GM23338 (cell line): ENCODE data around the gene TTBK1. TPM values are rescaled to one million over a fixed set of nuclear protein-coding genes. Genes with fewer than 3 reads are reported as not detected.
A peak's percentile ranks its signal among the peaks of the same experiment; 100 is the strongest.

Source experiments
- ATAC-seq: fragments of 200-7000 bp; cut with Tn5 transposase; 3 replicates; pipeline ENCODE4 v1.9.1; 2020
- DNase-seq: peaks from one replicate; pipeline ENCODE4 v3.0.0-alpha.2; 2015; ENCODE audit warnings: low spot score
- H2AFZ ChIP-seq: fragments of 200-600 bp; sonication (generic); 2 replicates; pipeline ENCODE4 v1.8.0; 2016; ENCODE audit warnings: antibody characterized with exemption, mild to moderate bottlenecking, moderate library complexity
- H3F3A ChIP-seq: fragments of 200-600 bp; sonication (generic); replicated peaks from 2 replicates; pipeline ENCODE4 v1.8.0; 2017; ENCODE audit warnings: antibody characterized with exemption, mixed run types, low read depth
- H3K27ac ChIP-seq: fragments of 200-600 bp; sonication (generic); 2 replicates; pipeline ENCODE4 v1.6.1; 2016; ENCODE audit warnings: low read depth
- H3K27me3 ChIP-seq: fragments of 200-600 bp; sonication (generic); 2 replicates; pipeline ENCODE4 v1.8.0; 2016; ENCODE audit warnings: mild to moderate bottlenecking, mixed run types, moderate library complexity; ENCODE audit not compliant: insufficient read depth
- H3K36me3 ChIP-seq: fragments of 200-600 bp; sonication (generic); 2 replicates; pipeline ENCODE4 v1.8.0; 2016; ENCODE audit warnings: mild to moderate bottlenecking; ENCODE audit not compliant: insufficient read depth
- H3K4me1 ChIP-seq: fragments of 200-600 bp; sonication (generic); 2 replicates; pipeline ENCODE4 v1.8.0; 2016; ENCODE audit warnings: mild to moderate bottlenecking, moderate library complexity; ENCODE audit not compliant: insufficient read depth
- H3K4me2 ChIP-seq: fragments of 200-600 bp; sonication (generic); 2 replicates; pipeline ENCODE4 v1.7.1; 2017; ENCODE audit warnings: mixed run types
- H3K4me3 ChIP-seq: fragments of 200-600 bp; sonication (generic); 2 replicates; pipeline ENCODE4 v1.6.1; 2016; ENCODE audit warnings: mixed run types
- H3K79me2 ChIP-seq: fragments of 200-600 bp; sonication (generic); replicated peaks from 2 replicates; pipeline ENCODE4 v1.8.0; 2017; ENCODE audit warnings: mild to moderate bottlenecking; ENCODE audit not compliant: insufficient read depth
- H3K9me2 ChIP-seq: fragments of 200-600 bp; sonication (generic); 2 replicates; pipeline ENCODE4 v1.8.0; 2017; ENCODE audit not compliant: insufficient read depth
- H4K20me1 ChIP-seq: fragments of 200-600 bp; sonication (generic); replicated peaks from 2 replicates; pipeline ENCODE4 v1.8.0; 2017; ENCODE audit warnings: mild to moderate bottlenecking; ENCODE audit not compliant: insufficient read depth
- H3K27ac Mint-ChIP-seq: 2 replicates; pipeline ENCODE4 v1.8.0; 2020; ENCODE audit warnings: inconsistent platforms, mild to moderate bottlenecking, moderate library complexity, mixed read lengths
- H3K27me3 Mint-ChIP-seq: 3 replicates; pipeline ENCODE4 v1.8.0; 2022; ENCODE audit warnings: low read depth, mild to moderate bottlenecking, moderate library complexity, mixed read lengths, inconsistent platforms; ENCODE audit not compliant: insufficient read depth, poor library complexity
- H3K36me3 Mint-ChIP-seq: 3 replicates; pipeline ENCODE4 v1.8.0; 2021; ENCODE audit warnings: low read depth, mild to moderate bottlenecking, inconsistent platforms, moderate library complexity, mixed read lengths
- H3K4me1 Mint-ChIP-seq: 3 replicates; pipeline ENCODE4 v1.8.0; 2020; ENCODE audit warnings: mild to moderate bottlenecking, inconsistent platforms, mixed read lengths
- H3K4me3 Mint-ChIP-seq: 3 replicates; pipeline ENCODE4 v1.8.0; 2021; ENCODE audit warnings: moderate library complexity, mild to moderate bottlenecking, inconsistent platforms, mixed read lengths
- H3K9me3 Mint-ChIP-seq: 3 replicates; pipeline ENCODE4 v1.8.0; 2020; ENCODE audit warnings: moderate library complexity, mild to moderate bottlenecking, inconsistent platforms, mixed read lengths
- CREB1 ChIP-seq: fragments of 250-450 bp; sonication (Bioruptor Pico); IDR thresholded peaks from 2 replicates; pipeline ENCODE4 v1.5.0; 2020; ENCODE audit warnings: low read depth, mild to moderate bottlenecking, moderate library complexity
- EZH2 ChIP-seq: fragments of 200-600 bp; sonication (generic); IDR thresholded peaks from one replicate; pipeline ENCODE4 v1.8.0; 2017; ENCODE audit warnings: antibody characterized with exemption, mild to moderate bottlenecking, low read depth; ENCODE audit not compliant: unreplicated experiment
- EZH2phosphoT487 ChIP-seq: fragments of 200-600 bp; sonication (generic); IDR thresholded peaks from one replicate; pipeline ENCODE4 v1.8.1; 2018; ENCODE audit warnings: antibody characterized with exemption; ENCODE audit not compliant: unreplicated experiment
- JUNB ChIP-seq: IDR thresholded peaks from one replicate; pipeline ENCODE4 v1.6.1; 2016; ENCODE audit warnings: antibody characterized with exemption; ENCODE audit not compliant: unreplicated experiment
- NANOG ChIP-seq: IDR thresholded peaks from 2 replicates; pipeline ENCODE4 v1.6.1; 2016; ENCODE audit warnings: antibody characterized with exemption, borderline replicate concordance
- POLR2AphosphoS5 ChIP-seq: IDR thresholded peaks from 2 replicates; pipeline ENCODE4 v1.6.1; 2016; ENCODE audit warnings: antibody characterized with exemption, low read depth
- REST ChIP-seq: IDR thresholded peaks from one replicate; pipeline ENCODE4 v1.6.1; 2018; ENCODE audit warnings: antibody characterized with exemption; ENCODE audit not compliant: unreplicated experiment
- STAT1 ChIP-seq: IDR thresholded peaks from one replicate; pipeline ENCODE4 v1.6.1; 2016; ENCODE audit warnings: antibody characterized with exemption; ENCODE audit not compliant: unreplicated experiment
- ZNF114 ChIP-seq: fragments of 250-450 bp; sonication (Bioruptor Pico); IDR thresholded peaks from 2 replicates; pipeline ENCODE4 v1.5.0; 2020; ENCODE audit warnings: mild to moderate bottlenecking, moderate library complexity
- ZNF331 ChIP-seq: fragments of 250-450 bp; sonication (Bioruptor Pico); IDR thresholded peaks from 2 replicates; pipeline ENCODE4 v1.5.0; 2020; ENCODE audit warnings: low read depth, mild to moderate bottlenecking, moderate library complexity
- polyA plus RNA-seq: library from polyadenylated mRNA; unstranded; fragments of >200 nt; fragmentation: Nextera tagmentation; extraction: Ambion mirVana; gene quantifications from 2 replicates; pipeline ENCODE4 v1.2.1, GENCODE V29; 2016
- total RNA-seq: library from RNA; depleted of rRNA; stranded (reverse); fragments of >200 nt; shearing (Covaris generic); gene quantifications from 2 replicates; pipeline ENCODE4 v1.2.3, GENCODE V29; 2014
- TF ChIP-seq, protein P1 (sequence below), 2 experiments: fragments of 200-600 bp in 1 of 2; sonication (generic) in 1 of 2; conservative IDR thresholded peaks; 2 replicates each; pipeline versions ENCODE4 v1.5.1 to v1.6.1; 2016 to 2017; ENCODE audit warnings: antibody characterized with exemption in 2 of 2, low read depth in 2 of 2, mild to moderate bottlenecking in 2 of 2, moderate library complexity in 1 of 2
- TF ChIP-seq, protein P2 (sequence below): IDR thresholded peaks from 2 replicates; pipeline ENCODE4 v1.6.1; 2016; ENCODE audit warnings: antibody characterized with exemption

Gene TTBK1
- total and polyA plus RNA-seq, 2 experiments from 2014 or later, result 0.29 to 1.1 TPM

GRCh38 chr6:43223175-43223574 is 20.1 kb upstream of the TTBK1 start:
- Mint-ChIP-seq H3K27me3 (peaks cover 20% of the 10 kb centered on the region), H3K36me3 (peaks cover 10% of the 10 kb centered on the region), H3K9me3 (no peaks in the 10 kb centered on the region; the same call in 2 of the 3 replicates), H3K4me3 (no peak overlapping the region), H3K27ac (no peak overlapping the region; the same call in 1 of the 2 replicates), H3K4me1 (peaks cover 15% of the 10 kb centered on the region)
- Histone ChIP-seq H3K4me2 (no peak overlapping the region), H3K4me1 (0 out of 2 replicates have a peak, but pooled peaks cover 5% of the 10 kb centered on the region), H3K27ac (no peak overlapping the region), H3K36me3 (no peaks in the 10 kb centered on the region), H3K4me3 (no peak overlapping the region), H3K9me2 (no peaks in the 10 kb centered on the region), H3K27me3 (peaks cover under 1% of the 10 kb centered on the region; the same call in 1 of the 2 replicates), H3K79me2 (no peaks in the 10 kb centered on the region), H2AFZ (no peak overlapping the region), H4K20me1 (no peaks in the 10 kb centered on the region), H3F3A (no peaks in the 10 kb centered on the region)
- ATAC-seq (peak; percentile 20), DNase-seq (no peak)
- TF ChIP-seq POLR2AphosphoS5, result no peak
- TF ChIP-seq, protein P1, sequence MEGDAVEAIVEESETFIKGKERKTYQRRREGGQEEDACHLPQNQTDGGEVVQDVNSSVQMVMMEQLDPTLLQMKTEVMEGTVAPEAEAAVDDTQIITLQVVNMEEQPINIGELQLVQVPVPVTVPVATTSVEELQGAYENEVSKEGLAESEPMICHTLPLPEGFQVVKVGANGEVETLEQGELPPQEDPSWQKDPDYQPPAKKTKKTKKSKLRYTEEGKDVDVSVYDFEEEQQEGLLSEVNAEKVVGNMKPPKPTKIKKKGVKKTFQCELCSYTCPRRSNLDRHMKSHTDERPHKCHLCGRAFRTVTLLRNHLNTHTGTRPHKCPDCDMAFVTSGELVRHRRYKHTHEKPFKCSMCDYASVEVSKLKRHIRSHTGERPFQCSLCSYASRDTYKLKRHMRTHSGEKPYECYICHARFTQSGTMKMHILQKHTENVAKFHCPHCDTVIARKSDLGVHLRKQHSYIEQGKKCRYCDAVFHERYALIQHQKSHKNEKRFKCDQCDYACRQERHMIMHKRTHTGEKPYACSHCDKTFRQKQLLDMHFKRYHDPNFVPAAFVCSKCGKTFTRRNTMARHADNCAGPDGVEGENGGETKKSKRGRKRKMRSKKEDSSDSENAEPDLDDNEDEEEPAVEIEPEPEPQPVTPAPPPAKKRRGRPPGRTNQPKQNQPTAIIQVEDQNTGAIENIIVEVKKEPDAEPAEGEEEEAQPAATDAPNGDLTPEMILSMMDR (conservative IDR thresholded peaks at IDR 0.05; ENCODE audit: low read depth in 2 of 2), result peak in 1 of 2 experiments; percentile 16; a peak in 1 of 4 replicates

DNA sequence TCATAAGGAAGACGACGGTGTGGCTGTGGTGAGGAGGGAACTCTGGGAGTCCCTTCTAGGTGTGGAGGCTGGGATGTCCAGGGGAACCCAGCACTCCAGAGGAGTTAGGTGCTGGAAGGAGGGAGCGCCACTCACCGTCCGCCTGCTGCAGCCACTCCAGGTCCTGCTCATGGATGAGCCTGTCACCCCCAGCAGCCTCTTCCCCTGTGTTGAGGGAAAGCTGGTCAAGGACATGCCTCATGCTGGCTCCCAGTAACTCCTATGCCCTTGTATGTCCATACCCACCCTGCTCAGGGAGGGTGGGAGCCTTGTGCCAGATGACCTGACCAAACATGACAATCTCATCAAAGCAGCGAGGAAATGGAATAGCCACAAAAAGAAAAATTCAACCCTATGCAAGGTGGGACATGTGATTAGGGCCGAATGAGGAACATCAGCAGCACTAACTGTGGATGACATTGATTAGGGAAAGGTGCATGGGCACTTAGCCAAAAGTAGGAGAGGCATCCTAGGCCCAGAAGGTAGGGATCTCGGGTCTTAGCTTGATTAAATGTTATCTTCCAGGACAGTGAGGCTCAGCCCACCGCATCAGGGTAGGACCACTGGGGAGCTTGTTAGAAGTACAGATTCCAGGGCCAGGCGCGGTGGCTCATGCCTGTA is 17.0 kb upstream of the TTBK1 start:
- ATAC-seq (no peak), DNase-seq (no peak)
- Histone ChIP-seq H2AFZ (no peak overlapping the region), H3K27ac (no peak overlapping the region), H3K79me2 (no peaks in the 10 kb centered on the region), H3K4me2 (no peak overlapping the region), H3K4me3 (no peak overlapping the region), H3F3A (peaks cover 6% of the 10 kb centered on the region; the same call in 1 of the 2 replicates), H3K9me2 (no peaks in the 10 kb centered on the region), H3K36me3 (no peaks in the 10 kb centered on the region), H3K4me1 (0 out of 2 replicates have a peak, but pooled peaks cover 10% of the 10 kb centered on the region), H3K27me3 (peaks cover 24% of the 10 kb centered on the region), H4K20me1 (no peaks in the 10 kb centered on the region)
- Mint-ChIP-seq H3K27ac (no peak overlapping the region; the same call in 1 of the 2 replicates), H3K4me3 (no peak overlapping the region; the same call in 2 of the 3 replicates), H3K36me3 (peaks cover 13% of the 10 kb centered on the region), H3K9me3 (no peaks in the 10 kb centered on the region; the same call in 2 of the 3 replicates), H3K27me3 (peaks cover 25% of the 10 kb centered on the region), H3K4me1 (peaks cover 19% of the 10 kb centered on the region)
- TF ChIP-seq NANOG, result no peak
- no peak for TF ChIP-seq REST
- TF ChIP-seq JUNB, result no peak
- TF ChIP-seq CREB1, result no peak
- no peak for TF ChIP-seq EZH2
- TF ChIP-seq, protein P2, sequence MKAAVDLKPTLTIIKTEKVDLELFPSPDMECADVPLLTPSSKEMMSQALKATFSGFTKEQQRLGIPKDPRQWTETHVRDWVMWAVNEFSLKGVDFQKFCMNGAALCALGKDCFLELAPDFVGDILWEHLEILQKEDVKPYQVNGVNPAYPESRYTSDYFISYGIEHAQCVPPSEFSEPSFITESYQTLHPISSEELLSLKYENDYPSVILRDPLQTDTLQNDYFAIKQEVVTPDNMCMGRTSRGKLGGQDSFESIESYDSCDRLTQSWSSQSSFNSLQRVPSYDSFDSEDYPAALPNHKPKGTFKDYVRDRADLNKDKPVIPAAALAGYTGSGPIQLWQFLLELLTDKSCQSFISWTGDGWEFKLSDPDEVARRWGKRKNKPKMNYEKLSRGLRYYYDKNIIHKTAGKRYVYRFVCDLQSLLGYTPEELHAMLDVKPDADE, result no peak
- no peak for TF ChIP-seq POLR2AphosphoS5
- TF ChIP-seq ZNF114 (CRISPR knock-in tag), result no peak
- TF ChIP-seq STAT1, result no peak
- no peak for TF ChIP-seq ZNF331 (CRISPR knock-in tag)
- TF ChIP-seq EZH2phosphoT487, result no peak
